ENCODE data around the gene ZSWIM8. TPM values are rescaled to one million over a fixed set of nuclear protein-coding genes. Genes with fewer than 3 reads are reported as not detected.

The ZSWIM8 gene
- total RNA-seq, 1 donor from 2014 or later: 102 TPM

DNA sequence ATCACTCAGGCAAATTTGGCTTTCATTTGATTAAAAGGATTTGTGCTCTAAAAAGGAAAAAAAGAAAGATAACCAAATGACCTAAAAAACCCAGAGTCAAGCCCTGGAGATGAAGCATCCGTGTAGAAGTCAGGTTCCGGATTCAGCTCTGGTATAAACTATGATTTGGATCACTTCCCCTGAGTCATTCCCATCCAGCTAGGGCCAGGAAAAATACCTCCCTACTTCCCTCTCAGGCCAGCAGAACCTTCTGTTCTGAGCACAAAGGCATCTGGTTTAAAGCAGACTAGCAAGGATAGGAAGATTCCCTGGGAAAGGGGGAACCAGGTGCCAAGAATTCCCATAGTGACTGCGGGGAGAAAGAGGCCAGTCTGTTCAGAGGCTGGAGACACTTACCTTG is 51.7 kb downstream of the ZSWIM8 start:
- TF ChIP-seq, protein P1, sequence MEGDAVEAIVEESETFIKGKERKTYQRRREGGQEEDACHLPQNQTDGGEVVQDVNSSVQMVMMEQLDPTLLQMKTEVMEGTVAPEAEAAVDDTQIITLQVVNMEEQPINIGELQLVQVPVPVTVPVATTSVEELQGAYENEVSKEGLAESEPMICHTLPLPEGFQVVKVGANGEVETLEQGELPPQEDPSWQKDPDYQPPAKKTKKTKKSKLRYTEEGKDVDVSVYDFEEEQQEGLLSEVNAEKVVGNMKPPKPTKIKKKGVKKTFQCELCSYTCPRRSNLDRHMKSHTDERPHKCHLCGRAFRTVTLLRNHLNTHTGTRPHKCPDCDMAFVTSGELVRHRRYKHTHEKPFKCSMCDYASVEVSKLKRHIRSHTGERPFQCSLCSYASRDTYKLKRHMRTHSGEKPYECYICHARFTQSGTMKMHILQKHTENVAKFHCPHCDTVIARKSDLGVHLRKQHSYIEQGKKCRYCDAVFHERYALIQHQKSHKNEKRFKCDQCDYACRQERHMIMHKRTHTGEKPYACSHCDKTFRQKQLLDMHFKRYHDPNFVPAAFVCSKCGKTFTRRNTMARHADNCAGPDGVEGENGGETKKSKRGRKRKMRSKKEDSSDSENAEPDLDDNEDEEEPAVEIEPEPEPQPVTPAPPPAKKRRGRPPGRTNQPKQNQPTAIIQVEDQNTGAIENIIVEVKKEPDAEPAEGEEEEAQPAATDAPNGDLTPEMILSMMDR (IDR thresholded peaks at IDR 0.05): no peak
- DNase-seq (ENCODE audit: low spot score): no peak
- Mint-ChIP-seq H3K9me3 (ENCODE audit: low read depth) (no peaks in the 10 kb centered on the region), H3K36me3 (ENCODE audit: low read depth) (peaks cover 29% of the 10 kb centered on the region), H3K27ac (ENCODE audit: unreplicated experiment) (no peak overlapping the region), H3K27me3 (ENCODE audit: low read depth) (no peaks in the 10 kb centered on the region), H3K4me3 (ENCODE audit: unreplicated experiment) (no peak overlapping the region), H3K4me1 (ENCODE audit: low read depth) (no peaks in the 10 kb centered on the region)

DNA sequence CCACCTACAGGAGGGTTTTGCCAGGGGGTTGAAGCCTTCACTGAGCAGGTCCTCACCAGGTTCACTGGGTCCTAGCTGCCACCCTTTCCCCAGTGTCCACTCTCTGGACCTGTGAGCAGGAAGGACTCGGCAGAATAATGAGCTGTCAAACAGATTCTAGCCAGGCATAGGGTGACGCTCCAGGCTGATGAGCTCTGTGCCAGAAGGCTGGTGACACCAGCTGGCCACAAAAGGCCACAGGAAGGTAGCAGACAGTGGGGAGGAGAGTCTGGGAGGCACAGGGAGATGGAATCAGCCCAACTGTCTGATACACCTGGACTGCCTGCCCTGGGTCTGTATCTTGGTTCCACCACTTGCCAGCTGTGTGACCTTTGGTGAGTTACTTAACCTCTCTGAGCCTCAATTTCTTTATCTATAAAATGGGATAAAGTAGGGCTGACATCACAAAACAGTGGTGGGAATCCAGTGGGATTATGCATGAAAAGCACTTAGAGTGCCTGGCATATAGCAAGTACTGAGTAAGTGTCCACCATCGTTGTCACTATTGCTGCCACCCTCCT is 52.7 kb downstream of the ZSWIM8 start:
- H3K27ac Mint-ChIP-seq (ENCODE audit: unreplicated experiment): no peak overlapping the region
- no peaks in the 10 kb centered on the region for H3K4me1 Mint-ChIP-seq (ENCODE audit: low read depth)
- no peaks in the 10 kb centered on the region for H3K9me3 Mint-ChIP-seq (ENCODE audit: low read depth)
- no peaks in the 10 kb centered on the region for H3K27me3 Mint-ChIP-seq (ENCODE audit: low read depth)
- TF ChIP-seq, protein P1 (IDR thresholded peaks at IDR 0.05): no peak
- DNase-seq (ENCODE audit: low spot score): no peak
- no peak overlapping the region for H3K4me3 Mint-ChIP-seq (ENCODE audit: unreplicated experiment)
- H3K36me3 Mint-ChIP-seq (ENCODE audit: low read depth): peaks cover 34% of the 10 kb centered on the region

DNA sequence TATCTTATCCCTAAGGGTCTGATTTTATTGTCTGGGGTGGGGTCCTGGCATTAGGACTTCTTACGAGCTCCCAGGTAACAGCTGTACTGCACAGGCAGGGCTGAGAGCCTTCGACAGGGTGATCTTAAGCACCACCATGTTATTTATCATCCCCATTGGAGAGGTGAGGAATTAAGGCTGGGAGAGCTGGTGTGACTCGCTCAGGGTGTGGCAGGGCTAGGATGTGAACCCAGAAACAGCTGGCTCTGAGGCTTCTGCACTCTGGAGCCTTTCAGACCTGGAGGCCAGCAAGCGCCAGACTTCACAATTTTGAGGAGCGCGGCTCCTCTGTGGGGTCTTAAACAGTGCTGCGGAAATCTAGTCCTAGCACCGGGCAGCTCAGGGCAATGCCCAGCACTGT is 53.4 kb downstream of the ZSWIM8 start:
- no peaks in the 10 kb centered on the region for H3K9me3 Mint-ChIP-seq (ENCODE audit: low read depth)
- no peak overlapping the region for H3K27ac Mint-ChIP-seq (ENCODE audit: unreplicated experiment)
- H3K27me3 Mint-ChIP-seq (ENCODE audit: low read depth): no peaks in the 10 kb centered on the region
- H3K4me1 Mint-ChIP-seq (ENCODE audit: low read depth): no peaks in the 10 kb centered on the region
- TF ChIP-seq, protein P1 (IDR thresholded peaks at IDR 0.05): no peak
- no peak overlapping the region for H3K4me3 Mint-ChIP-seq (ENCODE audit: unreplicated experiment)
- no peak for DNase-seq (ENCODE audit: low spot score)
- peaks cover 37% of the 10 kb centered on the region for H3K36me3 Mint-ChIP-seq (ENCODE audit: low read depth)

DNA sequence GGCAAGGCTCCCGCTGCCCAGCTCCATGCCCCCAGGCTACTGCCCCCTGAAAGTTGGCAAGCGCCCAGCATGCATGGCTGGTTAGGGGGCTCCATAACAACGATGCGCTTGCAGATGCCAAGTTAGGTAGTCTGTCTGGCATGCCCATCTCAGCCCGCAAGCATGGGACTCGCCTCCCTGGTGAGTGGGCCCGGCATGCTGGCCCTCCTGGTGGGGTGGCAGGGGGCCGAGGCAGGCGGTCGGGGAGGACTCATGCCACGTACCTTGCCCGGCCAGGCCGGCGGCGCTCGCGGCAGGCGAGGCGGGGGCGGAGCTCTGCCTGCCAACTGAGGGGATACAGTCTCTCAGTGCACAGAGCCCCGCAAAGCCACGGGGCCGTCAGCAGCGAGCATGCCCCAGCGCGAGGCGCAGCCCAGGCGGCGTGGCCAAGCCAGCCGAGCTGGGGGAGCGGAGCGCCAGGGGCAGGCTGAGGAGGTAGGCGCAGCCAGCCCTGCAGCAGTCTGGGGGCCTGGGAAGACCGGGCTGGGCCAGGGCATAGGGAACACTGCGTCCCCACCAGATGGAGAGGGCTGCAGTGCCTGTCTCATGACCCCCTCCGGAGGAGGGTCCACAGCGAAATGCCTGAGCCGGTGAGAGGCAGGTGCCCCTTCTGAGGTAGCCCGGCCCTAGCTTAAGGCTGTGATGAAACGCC is 54.0 kb downstream of the ZSWIM8 start:
- TF ChIP-seq, protein P1 (IDR thresholded peaks at IDR 0.05): no peak
- Mint-ChIP-seq H3K4me3 (ENCODE audit: unreplicated experiment) (no peak overlapping the region), H3K27ac (ENCODE audit: unreplicated experiment) (no peak overlapping the region), H3K4me1 (ENCODE audit: low read depth) (no peaks in the 10 kb centered on the region), H3K9me3 (ENCODE audit: low read depth) (no peaks in the 10 kb centered on the region), H3K36me3 (ENCODE audit: low read depth) (peaks cover 34% of the 10 kb centered on the region), H3K27me3 (ENCODE audit: low read depth) (no peaks in the 10 kb centered on the region)
- no peak for DNase-seq (ENCODE audit: low spot score)

DNA sequence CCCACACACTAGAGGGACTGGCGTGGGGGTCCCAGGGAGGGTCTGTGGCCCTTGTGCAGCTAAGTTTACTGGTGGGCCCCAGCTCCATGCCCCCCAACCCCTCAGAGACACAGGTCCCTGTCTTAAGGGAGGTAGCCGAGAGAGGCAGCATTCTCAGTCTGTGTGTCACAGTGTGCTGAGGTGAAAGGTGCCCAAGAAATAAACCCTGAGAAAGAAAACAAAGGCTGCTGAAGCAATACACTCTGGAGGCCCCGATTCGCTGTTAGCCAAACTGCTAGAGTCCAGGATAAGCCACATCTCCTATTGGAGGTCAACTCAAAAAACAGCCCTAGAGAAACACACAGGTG is 54.6 kb downstream of the ZSWIM8 start:
- TF ChIP-seq, protein P1 (IDR thresholded peaks at IDR 0.05): no peak
- H3K4me3 Mint-ChIP-seq (ENCODE audit: unreplicated experiment): no peak overlapping the region
- H3K36me3 Mint-ChIP-seq (ENCODE audit: low read depth): peaks cover 31% of the 10 kb centered on the region
- H3K27me3 Mint-ChIP-seq (ENCODE audit: low read depth): no peaks in the 10 kb centered on the region
- no peaks in the 10 kb centered on the region for H3K4me1 Mint-ChIP-seq (ENCODE audit: low read depth)
- H3K9me3 Mint-ChIP-seq (ENCODE audit: low read depth): no peaks in the 10 kb centered on the region
- DNase-seq (ENCODE audit: low spot score): no peak
- no peak overlapping the region for H3K27ac Mint-ChIP-seq (ENCODE audit: unreplicated experiment)

All from chondrocyte (in vitro differentiated cells).